OCI-LY1 (cell line): ENCODE measurements around the gene CSTB.

Source experiments
- H2AFZ ChIP-seq: fragments of 200-600 bp; sonication (generic), shearing (Covaris generic); 2 replicates; pipeline ENCODE4 v1.6.0; 2014; ENCODE audit warnings: antibody characterized with exemption, mild to moderate bottlenecking, low read length
- H3F3A ChIP-seq: fragments of 200-600 bp; sonication (generic), shearing (Covaris generic); 2 replicates; pipeline ENCODE4 v1.6.0; 2014; ENCODE audit warnings: mild to moderate bottlenecking, antibody characterized with exemption, low read length, moderate library complexity; ENCODE audit not compliant: insufficient read depth
- H3K27ac ChIP-seq: fragments of 200-600 bp; sonication (generic); 2 replicates; pipeline ENCODE4 v1.5.1; 2014; ENCODE audit warnings: low read length, mixed run types, mild to moderate bottlenecking, low read depth; ENCODE audit not compliant: poor library complexity, severe bottlenecking
- H3K27me3 ChIP-seq: fragments of 200-600 bp; sonication (generic); 2 replicates; pipeline ENCODE4 v1.6.0; 2014; ENCODE audit warnings: antibody characterized with exemption, mild to moderate bottlenecking, low read length, moderate library complexity; ENCODE audit not compliant: insufficient read depth
- H3K36me3 ChIP-seq: fragments of 200-600 bp; sonication (generic); 2 replicates; pipeline ENCODE4 v1.6.1; 2014; ENCODE audit warnings: mild to moderate bottlenecking, antibody characterized with exemption, low read length, moderate library complexity, mixed read lengths; ENCODE audit not compliant: insufficient read depth
- H3K4me1 ChIP-seq: fragments of 200-600 bp; sonication (generic); 2 replicates; pipeline ENCODE4 v1.5.1; 2014; ENCODE audit warnings: mild to moderate bottlenecking, low read length, moderate library complexity; ENCODE audit not compliant: insufficient read depth, severe bottlenecking
- H3K4me2 ChIP-seq: fragments of 200-600 bp; sonication (generic), shearing (Covaris generic); 2 replicates; pipeline ENCODE4 v1.6.1; 2014; ENCODE audit warnings: low read length
- H3K4me3 ChIP-seq: fragments of 200-600 bp; sonication (generic); 2 replicates; pipeline ENCODE4 v1.5.1; 2014; ENCODE audit warnings: low read length, low read depth, mild to moderate bottlenecking, mixed read lengths; ENCODE audit not compliant: poor library complexity, severe bottlenecking
- H3K79me2 ChIP-seq: fragments of 200-600 bp; shearing (Covaris generic); 2 replicates; pipeline ENCODE4 v1.6.1; 2016; ENCODE audit warnings: mixed run types, low read length, mixed read lengths; ENCODE audit not compliant: insufficient read depth
- H3K9ac ChIP-seq: fragments of 200-600 bp; sonication (generic), shearing (Covaris generic); 2 replicates; pipeline ENCODE4 v1.6.1; 2014; ENCODE audit warnings: mild to moderate bottlenecking, low read length, mixed read lengths
- H3K9me2 ChIP-seq: fragments of 200-600 bp; sonication (generic), shearing (Covaris generic); 2 replicates; pipeline ENCODE4 v1.6.1; 2014; ENCODE audit warnings: low read depth, mild to moderate bottlenecking, low read length, mixed read lengths
- H3K9me3 ChIP-seq: fragments of 200-600 bp; shearing (Covaris generic); 2 replicates; pipeline ENCODE4 v1.6.1; 2014; ENCODE audit warnings: low read length, mixed read lengths
- H4K20me1 ChIP-seq: fragments of 200-600 bp; sonication (generic), shearing (Covaris generic); 2 replicates; pipeline ENCODE4 v1.6.0; 2016; ENCODE audit warnings: mild to moderate bottlenecking, low read length; ENCODE audit not compliant: insufficient read depth
- CTCF ChIP-seq: fragments of 200-600 bp; sonication (generic), shearing (Covaris generic); IDR thresholded peaks from 2 replicates; pipeline ENCODE4 v1.5.1; 2017; ENCODE audit warnings: mild to moderate bottlenecking, antibody characterized with exemption, low read length, moderate library complexity, mixed read lengths
- EZH2 ChIP-seq: fragments of 200-600 bp; sonication (generic), shearing (Covaris generic); IDR thresholded peaks from 2 replicates; pipeline ENCODE4 v1.8.0; 2017; ENCODE audit warnings: borderline replicate concordance, mixed run types, mild to moderate bottlenecking, antibody characterized with exemption, low read length, moderate library complexity, mixed read lengths

CSTB gene

GRCh38 chr21:43769325-43769958 is 6.7 kb downstream of the CSTB start:
- Histone ChIP-seq H3K27me3 (no peaks in the 10 kb centered on the region), H3K9ac (no peak overlapping the region), H3K36me3 (peaks cover 27% of the 10 kb centered on the region), H3K4me3 (no peak overlapping the region), H3K4me2 (no peak overlapping the region), H4K20me1 (no peaks in the 10 kb centered on the region), H3K9me3 (no peaks in the 10 kb centered on the region), H3K27ac (no peak overlapping the region), H3K79me2 (no peaks in the 10 kb centered on the region), H3K4me1 (peaks cover 4% of the 10 kb centered on the region), H3K9me2 (no peaks in the 10 kb centered on the region), H2AFZ (no peak overlapping the region), H3F3A (no peaks in the 10 kb centered on the region)
- TF ChIP-seq CTCF = no peak
- no peak for TF ChIP-seq EZH2

- Histone ChIP-seq H3K36me3 (peaks cover 20% of the 10 kb centered on the region), H3K79me2 (no peaks in the 10 kb centered on the region), H4K20me1 (no peaks in the 10 kb centered on the region), H3F3A (no peaks in the 10 kb centered on the region), H3K27me3 (no peaks in the 10 kb centered on the region), H3K4me3 (no peak overlapping the region), H3K9ac (no peak overlapping the region), H3K27ac (no peak overlapping the region), H3K4me1 (no peaks in the 10 kb centered on the region), H3K4me2 (no peak overlapping the region), H3K9me3 (no peaks in the 10 kb centered on the region), H2AFZ (no peak overlapping the region), H3K9me2 (no peaks in the 10 kb centered on the region)
- TF ChIP-seq CTCF (no peak), EZH2 (no peak)
These were observed 7.3 kb downstream of the CSTB start for GRCh38 chr21:43768868-43769167.

- Histone ChIP-seq H3K9me3 (no peaks in the 10 kb centered on the region), H3K27ac (no peak overlapping the region), H3K4me2 (no peak overlapping the region), H3F3A (no peaks in the 10 kb centered on the region), H4K20me1 (no peaks in the 10 kb centered on the region), H3K9me2 (no peaks in the 10 kb centered on the region), H3K36me3 (peaks cover 14% of the 10 kb centered on the region), H3K27me3 (no peaks in the 10 kb centered on the region), H2AFZ (no peak overlapping the region), H3K9ac (no peak overlapping the region), H3K4me1 (no peaks in the 10 kb centered on the region), H3K4me3 (no peak overlapping the region), H3K79me2 (no peaks in the 10 kb centered on the region)
- no peak for TF ChIP-seq EZH2
- no peak for TF ChIP-seq CTCF
These were observed 7.9 kb downstream of the CSTB start for GRCh38 chr21:43767984-43768867.
